Activated T-cell treated with anti-CD3 and anti-CD28 coated beads, Interleukin-2, amount 50 U/mL, for 24 hours (primary cell): ENCODE data around the gene CXCR3.
"Not testable (repeated sequence)": the region's sequence is repeated elsewhere in the genome, so short reads cannot be mapped to it uniquely, and the experiment has no call there.

Source experiments
- DNase-seq: peaks from one replicate; pipeline ENCODE4 v3.0.0-alpha.2; 2020
- H3K27ac Mint-ChIP-seq: 2 replicates; pipeline ENCODE4 v1.8.0; 2020; ENCODE audit warnings: mild to moderate bottlenecking, mixed read lengths
- H3K27me3 Mint-ChIP-seq: 2 replicates; pipeline ENCODE4 v1.8.0; 2020; ENCODE audit warnings: mixed read lengths
- H3K36me3 Mint-ChIP-seq: 2 replicates; pipeline ENCODE4 v1.8.0; 2020; ENCODE audit warnings: low read depth, mixed read lengths
- H3K4me1 Mint-ChIP-seq: 2 replicates; pipeline ENCODE4 v1.8.0; 2020; ENCODE audit warnings: low read depth, mixed read lengths
- H3K4me3 Mint-ChIP-seq: 2 replicates; pipeline ENCODE4 v1.8.0; 2020; ENCODE audit warnings: mild to moderate bottlenecking, moderate library complexity, mixed read lengths
- H3K9me3 Mint-ChIP-seq: 2 replicates; pipeline ENCODE4 v1.8.0; 2020; ENCODE audit warnings: mixed read lengths

CXCR3 gene

DNA sequence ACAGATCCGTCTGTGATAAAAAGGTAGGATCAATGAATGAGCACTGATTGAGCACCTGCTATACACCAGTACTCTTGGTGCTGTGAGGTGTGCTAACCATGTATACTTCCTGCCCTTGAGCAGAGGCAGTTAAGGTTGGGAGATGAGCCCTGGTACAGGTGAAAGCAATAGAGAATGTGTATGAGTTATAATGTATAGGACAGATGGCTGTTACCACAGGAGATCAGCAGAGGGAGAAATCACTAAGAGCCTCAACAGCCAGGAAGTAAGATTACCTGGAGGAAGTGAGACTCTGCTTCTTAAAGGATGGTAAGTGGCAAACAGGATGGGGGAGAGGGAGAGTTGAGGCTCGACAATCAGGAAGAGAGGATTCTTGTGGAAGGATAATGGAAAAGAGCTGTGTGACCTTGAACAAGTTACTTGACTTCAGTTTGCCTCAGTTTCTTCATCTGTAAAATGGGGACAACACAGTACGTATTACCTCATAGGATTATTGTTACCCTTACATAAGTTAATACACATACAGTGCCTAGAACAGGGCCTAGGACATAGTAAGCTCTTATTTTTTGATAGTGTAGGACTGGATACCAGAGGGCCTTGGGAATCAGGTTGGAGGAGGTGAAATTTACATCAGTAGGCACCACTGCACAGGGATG, 9.1 kb downstream of the CXCR3 start:
- H3K4me3 Mint-ChIP-seq: no peak overlapping the region
- peak; percentile 0 for DNase-seq
- peaks cover 51% of the 10 kb centered on the region for H3K4me1 Mint-ChIP-seq
- H3K27ac Mint-ChIP-seq: peak overlapping the region; percentile 68
- peaks cover 82% of the 10 kb centered on the region for H3K36me3 Mint-ChIP-seq
- peaks cover 21% of the 10 kb centered on the region for H3K27me3 Mint-ChIP-seq
- H3K9me3 Mint-ChIP-seq: no peaks in the 10 kb centered on the region

DNA sequence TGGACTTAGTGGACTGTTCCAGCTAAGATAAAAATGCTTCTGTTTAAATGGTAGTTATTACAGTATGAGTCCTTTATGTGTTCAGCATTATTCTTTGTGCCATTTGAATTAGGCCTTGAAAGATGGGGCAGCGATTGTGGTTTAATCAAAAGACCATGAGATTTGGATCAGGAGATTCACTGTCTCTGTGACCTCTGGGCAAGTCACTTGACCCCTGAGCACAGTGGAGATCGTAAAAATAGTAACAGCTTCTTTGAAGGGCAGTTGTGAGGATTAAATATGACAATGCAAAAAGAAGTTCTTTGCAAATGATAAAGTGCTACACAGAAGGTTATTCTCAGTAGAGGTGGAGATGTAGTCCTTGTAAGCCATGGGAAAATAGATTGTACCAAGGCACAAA, 10.8 kb downstream of the CXCR3 start:
- H3K27ac Mint-ChIP-seq: peak overlapping the region; percentile 1
- peaks cover 85% of the 10 kb centered on the region for H3K36me3 Mint-ChIP-seq
- H3K9me3 Mint-ChIP-seq: peaks cover 6% of the 10 kb centered on the region
- no peak overlapping the region for H3K4me3 Mint-ChIP-seq
- peaks cover 61% of the 10 kb centered on the region for H3K4me1 Mint-ChIP-seq
- DNase-seq: no peak
- peaks cover 20% of the 10 kb centered on the region for H3K27me3 Mint-ChIP-seq

DNA sequence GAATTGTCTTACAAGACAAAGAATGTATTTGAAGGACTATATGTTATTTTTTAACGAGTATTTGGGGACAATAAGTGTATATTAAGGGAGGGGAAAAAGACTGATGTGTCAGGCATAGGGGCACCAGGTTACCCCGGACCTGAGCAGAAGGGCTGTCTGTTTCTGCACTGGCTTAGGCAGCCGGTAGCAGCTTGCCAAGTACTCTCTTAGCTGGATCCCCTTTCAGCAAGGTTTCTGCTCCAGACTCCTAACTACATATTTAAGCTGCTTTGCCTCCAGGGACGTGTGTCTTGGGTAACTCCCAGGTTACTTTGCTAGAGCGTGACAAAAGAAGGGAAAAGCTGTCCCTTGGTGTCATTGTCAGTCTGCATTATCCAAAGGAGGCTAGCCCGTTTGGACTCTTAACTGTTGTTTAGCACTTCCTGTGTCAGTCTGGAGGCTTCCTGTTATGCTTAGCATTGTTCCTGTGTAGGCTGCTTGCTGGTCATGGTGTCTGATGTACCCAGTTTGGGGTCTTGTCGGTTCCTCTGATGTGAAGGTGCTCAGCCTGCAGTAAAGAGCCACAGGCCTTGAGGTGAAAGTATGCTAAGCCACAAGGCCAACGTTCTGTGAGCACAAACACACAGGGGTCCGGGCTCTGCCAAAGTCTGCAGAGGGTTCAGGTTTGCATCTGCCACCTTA, 11.6 kb downstream of the CXCR3 start:
- peak overlapping the region; percentile 80 for H3K27ac Mint-ChIP-seq
- peaks cover 18% of the 10 kb centered on the region for H3K27me3 Mint-ChIP-seq
- peaks cover 61% of the 10 kb centered on the region for H3K4me1 Mint-ChIP-seq
- H3K36me3 Mint-ChIP-seq: peaks cover 88% of the 10 kb centered on the region
- no peak for DNase-seq
- H3K9me3 Mint-ChIP-seq: peaks cover 6% of the 10 kb centered on the region
- H3K4me3 Mint-ChIP-seq: no peak overlapping the region

DNA sequence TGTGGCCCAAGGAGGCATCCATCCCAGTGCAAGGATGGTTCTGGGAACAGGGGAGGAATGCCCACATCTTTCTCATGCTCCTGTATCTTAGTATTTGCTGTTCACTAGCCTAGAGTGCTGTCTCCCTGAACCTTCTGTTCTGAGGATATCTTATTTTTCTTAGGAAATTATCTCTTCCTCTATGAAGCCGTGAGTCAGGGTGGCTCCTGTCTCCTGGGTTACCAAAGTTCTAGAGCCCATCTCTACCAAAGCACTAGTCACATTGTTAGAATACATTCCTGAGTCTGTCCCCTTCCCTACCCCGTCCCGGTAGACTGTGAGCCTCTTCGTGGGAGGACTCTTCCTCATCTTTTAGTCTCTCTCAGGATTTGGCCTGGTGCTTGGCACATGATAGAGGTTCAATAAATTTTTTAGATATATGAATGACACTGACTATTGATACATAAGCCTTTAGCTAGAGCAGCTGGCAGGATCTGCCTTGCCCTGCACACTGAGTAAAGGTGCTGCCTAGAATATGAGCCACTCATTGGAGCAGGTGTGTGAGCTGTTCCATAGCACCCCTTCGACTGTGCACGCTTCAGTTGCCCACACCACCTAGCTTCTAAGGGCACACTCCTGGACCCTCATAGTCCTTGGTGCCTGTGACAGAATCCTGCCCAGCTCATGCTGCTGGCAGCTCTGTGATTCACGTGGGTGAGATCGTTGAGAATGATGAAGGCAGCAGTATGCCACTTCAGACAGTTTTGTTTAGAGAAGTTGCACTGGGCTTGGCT, 13.3 kb downstream of the CXCR3 start:
- Mint-ChIP-seq H3K27me3 (peaks cover 17% of the 10 kb centered on the region), H3K9me3 (peaks cover 6% of the 10 kb centered on the region), H3K36me3 (peaks cover 88% of the 10 kb centered on the region), H3K4me3 (no peak overlapping the region), H3K4me1 (peaks cover 65% of the 10 kb centered on the region), H3K27ac (peak overlapping the region; percentile 89)
- peak; percentile 5 for DNase-seq

DNA sequence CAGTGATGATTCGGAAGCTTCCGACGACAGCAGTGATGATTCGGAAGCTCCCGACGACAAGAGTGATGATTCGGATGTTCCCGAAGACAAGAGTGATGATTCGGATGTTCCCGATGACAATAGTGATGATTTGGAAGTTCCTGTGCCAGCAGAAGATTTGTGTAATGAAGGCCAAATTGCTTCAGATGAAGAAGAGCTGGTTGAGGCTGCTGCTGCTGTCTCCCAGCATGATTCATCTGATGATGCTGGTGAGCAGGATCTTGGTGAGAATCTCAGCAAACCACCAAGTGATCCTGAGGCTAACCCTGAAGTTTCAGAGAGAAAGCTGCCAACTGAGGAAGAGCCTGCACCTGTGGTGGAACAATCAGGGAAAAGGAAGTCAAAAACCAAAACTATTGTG, 14.2 kb downstream of the CXCR3 start:
- Mint-ChIP-seq H3K27ac (peak overlapping the region; percentile 89), H3K4me1 (peaks cover 66% of the 10 kb centered on the region), H3K27me3 (peaks cover 17% of the 10 kb centered on the region), H3K9me3 (peaks cover 6% of the 10 kb centered on the region), H3K4me3 (no peak overlapping the region), H3K36me3 (peaks cover 89% of the 10 kb centered on the region)
- peak; percentile 3 for DNase-seq

DNA sequence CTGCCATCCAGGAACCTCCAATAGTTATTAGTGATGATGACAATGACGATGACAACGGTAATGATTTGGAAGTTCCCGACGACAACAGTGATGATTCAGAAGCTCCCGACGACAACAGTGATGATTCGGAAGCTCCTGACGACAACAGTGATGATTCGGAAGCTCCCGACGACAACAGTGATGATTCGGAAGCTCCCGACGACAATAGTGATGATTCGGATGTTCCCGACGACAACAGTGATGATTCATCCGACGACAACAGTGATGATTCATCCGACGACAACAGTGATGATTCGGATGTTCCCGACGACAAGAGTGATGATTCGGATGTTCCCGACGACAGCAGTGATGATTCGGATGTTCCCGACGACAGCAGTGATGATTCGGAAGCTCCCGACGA, 14.7 kb downstream of the CXCR3 start:
- DNase-seq: peak; percentile 28
- Mint-ChIP-seq H3K9me3 (peaks cover 6% of the 10 kb centered on the region), H3K27me3 (peaks cover 18% of the 10 kb centered on the region), H3K4me3 (peak overlapping the region; percentile 23), H3K36me3 (peaks cover 85% of the 10 kb centered on the region), H3K4me1 (peaks cover 61% of the 10 kb centered on the region), H3K27ac (peak overlapping the region; percentile 94)

DNA sequence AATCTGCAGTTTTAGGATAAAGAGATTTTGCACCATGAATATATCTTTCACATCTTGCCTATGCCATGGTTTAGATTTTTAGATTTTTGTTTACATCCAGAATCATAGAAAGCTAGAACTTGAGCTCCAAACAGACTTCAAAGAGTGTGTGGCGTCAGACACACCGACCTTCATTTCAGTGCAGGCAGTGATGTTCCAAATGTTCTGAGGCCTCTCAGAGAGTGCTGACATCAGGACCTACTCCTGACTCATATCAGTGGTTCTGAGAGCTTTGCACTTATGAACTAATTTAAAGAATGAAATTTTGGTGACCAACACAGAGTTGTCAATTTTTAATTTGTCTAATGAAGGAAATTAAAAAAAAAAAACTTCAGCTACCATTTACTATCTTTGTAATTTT, 18.3 kb downstream of the CXCR3 start:
- peak overlapping the region; percentile 9 for H3K27ac Mint-ChIP-seq
- DNase-seq: no peak
- peaks cover 6% of the 10 kb centered on the region for H3K9me3 Mint-ChIP-seq
- peaks cover 81% of the 10 kb centered on the region for H3K36me3 Mint-ChIP-seq
- H3K27me3 Mint-ChIP-seq: peaks cover 31% of the 10 kb centered on the region
- H3K4me1 Mint-ChIP-seq: peaks cover 43% of the 10 kb centered on the region
- H3K4me3 Mint-ChIP-seq: no peak overlapping the region

DNA sequence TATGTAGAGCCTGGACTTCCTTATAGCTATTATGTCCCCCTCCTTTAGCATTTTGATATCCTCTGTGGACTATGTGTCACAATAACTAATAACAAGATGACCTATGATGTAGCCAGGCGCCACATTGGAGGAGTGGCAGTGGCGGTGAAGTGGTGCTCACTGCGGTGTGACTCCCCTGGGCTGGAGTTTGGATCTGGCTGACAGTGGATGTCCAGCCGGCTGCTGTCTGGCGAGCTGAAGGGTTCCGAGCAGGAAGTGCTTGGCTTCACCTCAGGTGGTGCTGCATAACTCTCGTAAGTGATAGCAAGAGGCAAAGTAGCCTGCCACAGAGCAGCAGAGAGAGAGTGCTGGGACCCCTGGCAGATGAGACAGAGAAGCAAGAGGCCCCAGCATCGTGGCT, 25.1 kb downstream of the CXCR3 start:
- H3K9me3 Mint-ChIP-seq, H3K27ac Mint-ChIP-seq, DNase-seq, H3K4me3 Mint-ChIP-seq: not testable (repeated sequence)
- Mint-ChIP-seq H3K27me3 (peaks cover 22% of the 10 kb centered on the region), H3K36me3 (peaks cover 26% of the 10 kb centered on the region), H3K4me1 (peaks cover 12% of the 10 kb centered on the region)

DNA sequence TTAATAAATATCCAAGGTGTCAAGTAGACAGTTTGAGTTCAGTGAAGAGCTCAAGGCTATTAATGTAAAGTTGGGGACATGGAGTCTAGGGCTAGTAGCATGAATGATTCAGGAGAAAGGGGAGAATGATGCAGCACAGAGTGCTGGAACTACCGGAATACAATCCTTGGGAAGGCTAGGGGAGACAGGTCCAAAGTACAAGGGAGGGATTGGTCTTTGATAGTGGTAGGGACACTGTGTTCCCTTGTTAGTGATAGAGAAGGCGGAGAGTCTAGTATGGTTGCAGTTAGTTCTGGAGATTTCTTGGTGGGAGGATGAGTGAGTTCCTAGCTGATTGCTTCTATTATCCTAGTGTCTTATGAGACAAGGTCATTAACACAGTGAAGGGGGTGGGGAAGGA, 31.4 kb downstream of the CXCR3 start:
- no peaks in the 10 kb centered on the region for H3K9me3 Mint-ChIP-seq
- H3K36me3 Mint-ChIP-seq: peaks cover 11% of the 10 kb centered on the region
- H3K4me1 Mint-ChIP-seq: peaks cover 2% of the 10 kb centered on the region
- H3K27me3 Mint-ChIP-seq: peaks cover 11% of the 10 kb centered on the region
- H3K27ac Mint-ChIP-seq: peak overlapping the region; percentile 5
- DNase-seq: no peak
- H3K4me3 Mint-ChIP-seq: no peak overlapping the region

DNA sequence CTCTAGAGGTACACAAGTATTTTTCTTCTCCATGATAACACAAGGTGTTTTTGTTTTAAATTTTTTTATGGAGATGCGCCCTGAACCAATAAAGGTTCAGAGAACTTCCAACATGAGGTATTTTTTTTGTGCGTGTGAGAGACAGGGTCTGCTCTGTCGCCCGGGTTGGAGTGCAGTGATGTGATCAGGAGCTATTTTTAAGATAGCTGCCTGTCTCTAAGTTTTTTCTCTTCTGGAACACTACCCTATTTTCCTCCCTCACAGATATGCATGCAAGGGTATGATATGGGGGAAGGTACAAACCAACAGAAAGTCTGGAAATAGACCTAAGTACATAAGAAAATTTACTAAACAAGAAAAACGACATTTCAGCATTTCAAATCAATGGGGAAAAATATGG, 37.1 kb downstream of the CXCR3 start:
- H3K4me3 Mint-ChIP-seq: no peak overlapping the region
- peaks cover 7% of the 10 kb centered on the region for H3K27me3 Mint-ChIP-seq
- peaks cover 7% of the 10 kb centered on the region for H3K4me1 Mint-ChIP-seq
- peak overlapping the region; percentile 22 for H3K27ac Mint-ChIP-seq
- DNase-seq: no peak
- H3K36me3 Mint-ChIP-seq: peaks cover 45% of the 10 kb centered on the region
- H3K9me3 Mint-ChIP-seq: no peaks in the 10 kb centered on the region

DNA sequence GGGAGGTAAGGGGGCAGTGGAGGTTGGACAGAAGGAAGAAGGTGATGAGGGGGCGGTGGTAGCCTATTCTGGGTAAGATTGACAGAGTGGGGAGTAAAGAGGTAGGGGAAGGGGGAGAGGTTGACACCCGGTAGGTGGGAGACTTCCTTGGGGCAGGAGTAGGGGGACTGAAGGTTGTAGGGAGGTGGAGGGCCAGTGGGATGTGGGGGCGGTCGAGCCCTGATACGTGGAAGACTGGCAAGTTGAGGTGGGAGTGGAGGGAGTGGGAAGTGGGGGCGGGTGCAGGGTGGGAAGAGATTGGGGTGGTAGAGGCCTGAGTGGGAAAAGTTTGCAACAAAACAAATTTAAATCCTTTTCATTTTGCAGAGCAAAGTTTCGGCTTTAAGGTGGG, 38.3 kb downstream of the CXCR3 start:
- Mint-ChIP-seq H3K36me3 (peaks cover 57% of the 10 kb centered on the region), H3K4me3 (no peak overlapping the region), H3K9me3 (no peaks in the 10 kb centered on the region), H3K27me3 (peaks cover 6% of the 10 kb centered on the region), H3K4me1 (peaks cover 7% of the 10 kb centered on the region), H3K27ac (no peak overlapping the region)
- DNase-seq: no peak

DNA sequence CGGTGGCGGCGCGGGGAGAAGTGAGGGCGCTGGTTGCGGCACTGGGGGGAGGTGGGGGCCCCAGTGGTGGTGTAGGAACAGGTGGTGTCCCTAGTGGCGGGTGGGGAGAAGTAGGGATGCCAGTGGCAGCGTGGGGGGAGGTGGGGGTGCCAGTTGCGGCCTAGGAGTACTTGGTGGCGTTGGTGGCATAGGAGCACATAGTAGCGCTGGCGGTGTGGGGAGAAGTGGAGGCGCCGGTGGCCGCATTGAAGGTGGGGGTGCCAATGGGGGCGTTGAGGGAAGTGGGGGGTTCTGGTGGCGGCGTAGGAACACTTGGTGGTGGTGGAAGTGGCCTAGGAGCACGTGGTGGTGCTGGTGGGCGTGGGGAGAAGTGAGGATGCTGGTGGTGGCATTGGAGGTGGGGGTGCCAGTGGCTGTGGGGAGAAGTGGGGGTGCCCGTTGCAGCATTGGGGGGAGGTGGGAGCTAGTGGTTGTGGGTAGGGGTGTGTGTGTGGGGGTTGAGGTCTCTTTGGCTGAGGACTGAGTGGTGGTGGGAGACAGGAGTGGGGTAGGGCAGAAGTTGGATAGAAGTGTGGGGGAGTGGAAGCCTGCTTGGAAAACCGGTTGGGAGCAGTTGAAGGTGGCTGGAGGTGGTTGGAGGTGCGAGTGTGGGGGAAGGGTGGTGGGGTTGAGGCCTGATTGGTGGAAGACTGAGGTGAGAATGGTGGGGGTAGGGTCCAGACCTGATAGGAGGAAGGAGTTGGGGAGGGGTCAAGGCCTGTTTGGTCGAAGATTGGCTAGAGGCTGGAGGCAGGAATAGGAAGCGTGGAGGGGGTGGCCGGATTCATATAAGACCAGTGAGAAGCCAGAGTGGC, 38.9 kb downstream of the CXCR3 start:
- H3K36me3 Mint-ChIP-seq: peaks cover 64% of the 10 kb centered on the region
- no peak overlapping the region for H3K4me3 Mint-ChIP-seq
- no peak for DNase-seq
- H3K27ac Mint-ChIP-seq: peak overlapping the region; percentile 59
- H3K9me3 Mint-ChIP-seq: no peaks in the 10 kb centered on the region
- peaks cover 7% of the 10 kb centered on the region for H3K4me1 Mint-ChIP-seq
- peaks cover 6% of the 10 kb centered on the region for H3K27me3 Mint-ChIP-seq

DNA sequence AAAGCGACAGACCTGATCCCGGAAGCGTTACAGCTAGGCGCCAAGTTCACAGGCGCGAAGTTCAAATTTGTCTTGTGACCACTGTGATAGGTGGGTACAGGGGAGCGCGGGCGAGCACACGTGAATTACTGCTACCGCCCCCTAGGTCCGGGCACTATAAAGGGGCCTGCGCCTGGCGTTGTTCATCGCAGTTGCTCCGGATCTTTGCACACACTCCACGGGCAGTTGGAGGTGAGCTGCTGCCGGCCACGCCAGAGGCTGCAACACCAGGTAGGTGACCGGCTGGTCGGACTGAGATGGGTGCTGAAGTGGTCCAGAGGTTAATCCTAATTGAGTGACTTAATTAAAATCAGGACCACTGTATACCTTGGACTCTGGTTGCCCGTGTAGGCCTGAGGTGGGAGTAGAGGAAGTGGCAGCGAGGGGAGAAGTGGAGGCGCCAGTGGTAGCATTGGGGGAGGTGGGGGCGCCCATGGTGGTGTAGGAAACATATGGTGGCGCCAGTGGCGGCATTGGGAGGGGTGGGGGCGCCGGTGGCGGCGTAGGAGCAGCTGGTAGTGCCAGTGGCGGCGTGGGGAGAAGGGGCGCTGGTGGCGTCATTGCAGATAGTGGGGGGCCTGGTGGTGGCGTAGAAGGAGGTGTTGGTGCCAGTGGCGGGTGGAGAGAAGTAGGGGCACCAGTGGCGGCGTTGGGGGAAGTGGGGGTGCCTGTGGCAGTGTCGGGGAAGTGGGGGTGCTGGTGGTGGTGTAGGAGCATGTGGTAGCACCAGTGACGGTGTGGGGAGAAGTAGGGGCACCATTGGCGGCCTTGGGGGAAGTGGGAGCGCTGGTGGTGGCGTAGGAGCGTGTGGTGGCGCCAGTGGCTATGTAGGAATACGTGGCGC, 39.8 kb downstream of the CXCR3 start, which contains the start of gene GCNA:
TSS of gene GCNA (plus strand) at position 185 of the 883 bp plus-strand sequence. CDS start 2,385 bp downstream, outside the sequence.
- peak within 1 kb of the TSS; percentile 59 for H3K27ac Mint-ChIP-seq
- peaks cover 11% of the 10 kb centered on the region for H3K27me3 Mint-ChIP-seq
- peaks cover 7% of the 10 kb centered on the region for H3K4me1 Mint-ChIP-seq
- peaks cover 72% of the 10 kb centered on the region for H3K36me3 Mint-ChIP-seq
- DNase-seq: no peak
- no peak within 1 kb of the TSS for H3K4me3 Mint-ChIP-seq
- no peaks in the 10 kb centered on the region for H3K9me3 Mint-ChIP-seq
